HepG2 (cell line): ENCODE measurements around the gene REM2. TPM values are rescaled to one million over a fixed set of nuclear protein-coding genes. Genes with fewer than 3 reads are reported as not detected.

Experiments used
- CEBPB ChIP-seq: IDR thresholded peaks from 2 replicates; pipeline ENCODE4 v1.6.1; 2011; ENCODE audit warnings: low read depth, low read length, improper control_type of control experiment, borderline replicate concordance
- E2F1 ChIP-seq: sonication (generic); formaldehyde crosslinking; IDR thresholded peaks from 2 replicates; pipeline ENCODE4 v1.5.0; 2020; ENCODE audit warnings: missing genetic modification reagents
- GMEB1 ChIP-seq: sonication (generic); formaldehyde crosslinking; IDR thresholded peaks from 2 replicates; pipeline ENCODE4 v1.5.1; 2020; ENCODE audit warnings: missing genetic modification reagents, mild to moderate bottlenecking, borderline replicate concordance
- KLF13 ChIP-seq: sonication (generic); formaldehyde crosslinking; IDR thresholded peaks from 2 replicates; pipeline ENCODE4 v1.4.0; 2020; ENCODE audit warnings: mild to moderate bottlenecking, missing genetic modification reagents
- KLF16 ChIP-seq, 2 experiments: sonication (generic) in 1 of 2; formaldehyde crosslinking in 1 of 2; IDR thresholded peaks; 2 replicates each; pipeline versions ENCODE4 v1.6.1 to v1.8.0; 2016 to 2023; ENCODE audit warnings: missing genetic modification reagents in 2 of 2, missing compliant biosample characterization in 1 of 2
- MEIS2 ChIP-seq: sonication (generic); formaldehyde crosslinking; IDR thresholded peaks from 2 replicates; pipeline ENCODE4 v1.9.0; 2021; ENCODE audit warnings: mild to moderate bottlenecking, missing genetic modification reagents
- NR3C1 ChIP-seq: sonication (generic); formaldehyde crosslinking; IDR thresholded peaks from 2 replicates; pipeline ENCODE4 v1.4.0; 2020; ENCODE audit warnings: missing genetic modification reagents
- SIX1 ChIP-seq: sonication (generic); formaldehyde crosslinking; IDR thresholded peaks from 2 replicates; pipeline ENCODE4 v1.4.0; 2020; ENCODE audit warnings: missing genetic modification reagents, borderline replicate concordance
- TMF1 ChIP-seq: sonication (generic); formaldehyde crosslinking; IDR thresholded peaks from 2 replicates; pipeline ENCODE4 v1.8.1; 2022; ENCODE audit warnings: low read depth, missing genetic modification reagents
- ZKSCAN5 ChIP-seq: sonication (generic); formaldehyde crosslinking; IDR thresholded peaks from 2 replicates; pipeline ENCODE4 v1.5.1; 2020; ENCODE audit warnings: mild to moderate bottlenecking, missing genetic modification reagents
- ZNF614 ChIP-seq: IDR thresholded peaks from 2 replicates; pipeline ENCODE4 v1.6.1; 2018; ENCODE audit warnings: missing biosample characterization, missing genetic modification reagents, inconsistent platforms, borderline replicate concordance
- ZNF710 ChIP-seq: sonication (generic); formaldehyde crosslinking; IDR thresholded peaks from 2 replicates; pipeline ENCODE4 v1.5.0; 2020; ENCODE audit warnings: mild to moderate bottlenecking, missing genetic modification reagents, borderline replicate concordance
- polyA plus RNA-seq, 8 experiments: library from polyadenylated mRNA; depleted of rRNA in 3 of 8; stranded (reverse) in 7 of 8; unstranded in 1 of 8; fragments of >200 nt; fragmentation: Illumina TruSeq in 4 of 8; extraction: Trizol in 4 of 8; gene quantifications; 2 replicates each; pipeline versions ENCODE4 v1.2.1 to v1.2.3, GENCODE V29; 2011 to 2016; ENCODE audit warnings: low read depth in 4 of 8, missing spikeins in 1 of 8, mixed read lengths in 1 of 8; ENCODE audit not compliant: insufficient read depth in 1 of 8
- total RNA-seq, 5 experiments: library from RNA; depleted of rRNA; stranded (reverse); fragments of >200 nt; fragmentation: Illumina TruSeq; extraction: Trizol; gene quantifications; 2 replicates each; pipeline ENCODE4 v1.2.3, GENCODE V29; 2016; ENCODE audit warnings: low read depth in 1 of 5
- TF ChIP-seq, protein P1 (sequence below): sonication (generic); IDR thresholded peaks from 2 replicates; pipeline ENCODE4 v1.6.1; 2016; ENCODE audit warnings: low read depth, borderline replicate concordance
- TF ChIP-seq, protein P2 (sequence below): sonication (generic); formaldehyde crosslinking; IDR thresholded peaks from 2 replicates; pipeline ENCODE4 v1.5.1; 2020; ENCODE audit warnings: mild to moderate bottlenecking, missing genetic modification reagents, borderline replicate concordance
- TF ChIP-seq, protein P3 (sequence below): IDR thresholded peaks from 2 replicates; pipeline ENCODE4 v1.6.1; 2012; ENCODE audit warnings: inconsistent platforms

REM2 gene
- total and polyA plus RNA-seq, 2 of the 13 experiments (the other 11 are each of a cell fraction or from before 2014, with no cell fraction given): 0.20 TPM; not detected in 1

DNA sequence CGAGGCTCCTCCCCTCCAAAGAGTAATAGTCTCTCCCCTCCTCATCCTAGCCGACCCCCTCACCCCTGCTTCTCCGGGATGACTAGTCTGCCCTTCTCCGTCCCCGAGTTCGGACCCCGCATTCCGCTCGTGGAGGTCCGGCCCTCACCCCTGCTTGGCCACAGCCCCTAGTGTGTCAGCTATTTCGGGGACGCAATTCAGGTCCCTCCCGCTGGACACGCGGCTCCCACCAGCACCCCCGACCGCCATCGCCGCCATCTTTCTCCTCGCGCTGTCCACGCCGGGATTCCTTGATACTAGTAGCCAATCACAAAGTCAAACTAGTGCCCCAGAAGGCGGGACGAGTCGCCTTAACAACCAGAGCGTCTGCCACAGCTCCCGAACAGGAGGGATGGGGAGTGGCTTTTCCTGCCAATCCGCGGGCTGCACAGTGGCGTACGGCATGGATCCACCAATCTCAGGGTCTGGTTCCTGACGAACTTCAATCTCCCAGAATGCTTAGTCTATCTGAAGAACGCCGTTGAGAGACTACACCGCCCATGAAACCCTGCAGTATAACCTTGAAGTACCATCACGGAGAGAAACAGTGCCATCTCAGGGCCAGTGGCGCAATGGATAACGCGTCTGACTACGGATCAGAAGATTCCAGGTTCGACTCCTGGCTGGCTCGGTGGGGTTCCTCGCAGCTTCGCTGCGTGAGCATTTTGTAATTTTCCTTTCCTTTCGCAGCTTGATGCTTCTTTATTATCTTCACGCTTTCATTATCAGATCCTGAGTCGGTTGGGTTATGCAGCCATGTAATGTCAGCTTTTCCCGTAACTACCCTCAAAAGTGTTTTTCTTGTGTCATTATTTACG lies 46.3 kb downstream of the REM2 start, which contains the start of gene PRMT5 (continued):
- TF ChIP-seq, protein P1, sequence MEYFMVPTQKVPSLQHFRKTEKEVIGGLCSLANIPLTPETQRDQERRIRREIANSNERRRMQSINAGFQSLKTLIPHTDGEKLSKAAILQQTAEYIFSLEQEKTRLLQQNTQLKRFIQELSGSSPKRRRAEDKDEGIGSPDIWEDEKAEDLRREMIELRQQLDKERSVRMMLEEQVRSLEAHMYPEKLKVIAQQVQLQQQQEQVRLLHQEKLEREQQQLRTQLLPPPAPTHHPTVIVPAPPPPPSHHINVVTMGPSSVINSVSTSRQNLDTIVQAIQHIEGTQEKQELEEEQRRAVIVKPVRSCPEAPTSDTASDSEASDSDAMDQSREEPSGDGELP: no peak
- TF ChIP-seq SIX1 (CRISPR knock-in tag) (peak; percentile 78; the same call in 1 of the 2 replicates), KLF13 (CRISPR knock-in tag) (peak; percentile 91), ZNF710 (CRISPR knock-in tag) (peak; percentile 92; the same call in 1 of the 2 replicates), ZKSCAN5 (peak; percentile 77), E2F1 (CRISPR knock-in tag) (peak; percentile 86), TMF1 (peak; percentile 67; the same call in 1 of the 2 replicates), NR3C1 (CRISPR knock-in tag) (0 out of 2 replicates have a peak, but pooled peaks have one; percentile 8), GMEB1 (peak; percentile 92), MEIS2 (CRISPR knock-in tag) (peak; percentile 88), CEBPB (peak; percentile 89), KLF16 (CRISPR knock-in tag; IDR thresholded peaks at IDR 0.05) (peak in 1 of 2 experiments; percentile 99; a peak in 3 of 4 replicates), ZNF614 (peak; percentile 99)
- TF ChIP-seq, protein P2, sequence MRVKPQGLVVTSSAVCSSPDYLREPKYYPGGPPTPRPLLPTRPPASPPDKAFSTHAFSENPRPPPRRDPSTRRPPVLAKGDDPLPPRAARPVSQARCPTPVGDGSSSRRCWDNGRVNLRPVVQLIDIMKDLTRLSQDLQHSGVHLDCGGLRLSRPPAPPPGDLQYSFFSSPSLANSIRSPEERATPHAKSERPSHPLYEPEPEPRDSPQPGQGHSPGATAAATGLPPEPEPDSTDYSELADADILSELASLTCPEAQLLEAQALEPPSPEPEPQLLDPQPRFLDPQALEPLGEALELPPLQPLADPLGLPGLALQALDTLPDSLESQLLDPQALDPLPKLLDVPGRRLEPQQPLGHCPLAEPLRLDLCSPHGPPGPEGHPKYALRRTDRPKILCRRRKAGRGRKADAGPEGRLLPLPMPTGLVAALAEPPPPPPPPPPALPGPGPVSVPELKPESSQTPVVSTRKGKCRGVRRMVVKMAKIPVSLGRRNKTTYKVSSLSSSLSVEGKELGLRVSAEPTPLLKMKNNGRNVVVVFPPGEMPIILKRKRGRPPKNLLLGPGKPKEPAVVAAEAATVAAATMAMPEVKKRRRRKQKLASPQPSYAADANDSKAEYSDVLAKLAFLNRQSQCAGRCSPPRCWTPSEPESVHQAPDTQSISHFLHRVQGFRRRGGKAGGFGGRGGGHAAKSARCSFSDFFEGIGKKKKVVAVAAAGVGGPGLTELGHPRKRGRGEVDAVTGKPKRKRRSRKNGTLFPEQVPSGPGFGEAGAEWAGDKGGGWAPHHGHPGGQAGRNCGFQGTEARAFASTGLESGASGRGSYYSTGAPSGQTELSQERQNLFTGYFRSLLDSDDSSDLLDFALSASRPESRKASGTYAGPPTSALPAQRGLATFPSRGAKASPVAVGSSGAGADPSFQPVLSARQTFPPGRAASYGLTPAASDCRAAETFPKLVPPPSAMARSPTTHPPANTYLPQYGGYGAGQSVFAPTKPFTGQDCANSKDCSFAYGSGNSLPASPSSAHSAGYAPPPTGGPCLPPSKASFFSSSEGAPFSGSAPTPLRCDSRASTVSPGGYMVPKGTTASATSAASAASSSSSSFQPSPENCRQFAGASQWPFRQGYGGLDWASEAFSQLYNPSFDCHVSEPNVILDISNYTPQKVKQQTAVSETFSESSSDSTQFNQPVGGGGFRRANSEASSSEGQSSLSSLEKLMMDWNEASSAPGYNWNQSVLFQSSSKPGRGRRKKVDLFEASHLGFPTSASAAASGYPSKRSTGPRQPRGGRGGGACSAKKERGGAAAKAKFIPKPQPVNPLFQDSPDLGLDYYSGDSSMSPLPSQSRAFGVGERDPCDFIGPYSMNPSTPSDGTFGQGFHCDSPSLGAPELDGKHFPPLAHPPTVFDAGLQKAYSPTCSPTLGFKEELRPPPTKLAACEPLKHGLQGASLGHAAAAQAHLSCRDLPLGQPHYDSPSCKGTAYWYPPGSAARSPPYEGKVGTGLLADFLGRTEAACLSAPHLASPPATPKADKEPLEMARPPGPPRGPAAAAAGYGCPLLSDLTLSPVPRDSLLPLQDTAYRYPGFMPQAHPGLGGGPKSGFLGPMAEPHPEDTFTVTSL (CRISPR knock-in tag): no peak; the same call in 1 of the 2 replicates
- TF ChIP-seq, protein P3, sequence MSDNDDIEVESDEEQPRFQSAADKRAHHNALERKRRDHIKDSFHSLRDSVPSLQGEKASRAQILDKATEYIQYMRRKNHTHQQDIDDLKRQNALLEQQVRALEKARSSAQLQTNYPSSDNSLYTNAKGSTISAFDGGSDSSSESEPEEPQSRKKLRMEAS: no peak
